Smooth muscle cell (in vitro differentiated cells): ENCODE measurements around the gene FARP2. TPM values are rescaled to one million over a fixed set of nuclear protein-coding genes. Genes with fewer than 3 reads are reported as not detected.

Experiments
- DNase-seq: peaks from one replicate; lab custom pipeline; 2025; ENCODE audit not compliant: unreplicated experiment; lab: John Stamatoyannopoulos, UW
- H2AFZ ChIP-seq: fragments of 200-600 bp; sonication (generic); 2 replicates; pipeline ENCODE4 v1.6.0; 2016; ENCODE audit warnings: antibody characterized with exemption, low read depth, mild to moderate bottlenecking
- H3F3A ChIP-seq: fragments of 200-600 bp; sonication (generic); 2 replicates; pipeline ENCODE4 v1.6.0; 2017; ENCODE audit warnings: antibody characterized with exemption, low read depth
- H3K27ac ChIP-seq: fragments of 200-600 bp; sonication (generic); 2 replicates; pipeline ENCODE4 v1.5.1; 2016; ENCODE audit warnings: low read depth, mild to moderate bottlenecking
- H3K27me3 ChIP-seq: fragments of 200-600 bp; sonication (generic); 2 replicates; pipeline ENCODE4 v1.6.1; 2016; ENCODE audit warnings: low read depth, mild to moderate bottlenecking
- H3K36me3 ChIP-seq: fragments of 200-600 bp; sonication (generic); 2 replicates; pipeline ENCODE4 v1.5.1; 2016; ENCODE audit warnings: low read depth
- H3K4me1 ChIP-seq: fragments of 200-600 bp; sonication (generic); 2 replicates; pipeline ENCODE4 v1.5.1; 2016; ENCODE audit warnings: low read depth
- H3K4me2 ChIP-seq: fragments of 200-600 bp; sonication (generic); 2 replicates; pipeline ENCODE4 v1.6.0; 2016; ENCODE audit warnings: mild to moderate bottlenecking
- H3K4me3 ChIP-seq: fragments of 200-600 bp; sonication (generic); 2 replicates; pipeline ENCODE4 v1.5.1; 2016; ENCODE audit warnings: mild to moderate bottlenecking
- H3K79me2 ChIP-seq: fragments of 200-600 bp; sonication (generic); 2 replicates; pipeline ENCODE4 v1.6.0; 2016; ENCODE audit warnings: low read depth, mild to moderate bottlenecking
- H3K9ac ChIP-seq: fragments of 200-600 bp; sonication (generic); 2 replicates; pipeline ENCODE4 v1.6.0; 2016; ENCODE audit warnings: low read depth
- H3K9me3 ChIP-seq: fragments of 200-600 bp; sonication (generic); replicated peaks from 2 replicates; pipeline ENCODE4 v1.5.1; 2016; ENCODE audit warnings: low read depth
- H4K20me1 ChIP-seq: fragments of 200-600 bp; sonication (generic); 2 replicates; pipeline ENCODE4 v1.6.0; 2016; ENCODE audit warnings: low read depth
- WGBS: methylation state at CpG from one replicate; pipeline ENCODE4 v1.1.7; 2016; ENCODE audit warnings: low lambda C conversion rate; 5-methylcytosine and 5-hydroxymethylcytosine counted together
- polyA plus RNA-seq: library from polyadenylated mRNA; unstranded; fragments of >200 nt; fragmentation: Nextera tagmentation; extraction: Ambion mirVana; gene quantifications from 2 replicates; pipeline ENCODE4 v1.2.1, GENCODE V29; 2016
- total RNA-seq: library from RNA; depleted of rRNA; stranded (reverse); fragments of >200 nt; gene quantifications from 2 replicates; pipeline ENCODE4 v1.2.3, GENCODE V29; 2014
- TF ChIP-seq, protein P1 (sequence below): fragments of 200-600 bp; sonication (generic); IDR thresholded peaks from 2 replicates; pipeline ENCODE4 v1.5.1; 2017; ENCODE audit warnings: borderline replicate concordance, mild to moderate bottlenecking, antibody characterized with exemption; ENCODE audit not compliant: insufficient read depth, poor library complexity, severe bottlenecking

FARP2 gene
- total and polyA plus RNA-seq, 2 experiments from 2014 or later: 15.9 to 27.4 TPM

DNA sequence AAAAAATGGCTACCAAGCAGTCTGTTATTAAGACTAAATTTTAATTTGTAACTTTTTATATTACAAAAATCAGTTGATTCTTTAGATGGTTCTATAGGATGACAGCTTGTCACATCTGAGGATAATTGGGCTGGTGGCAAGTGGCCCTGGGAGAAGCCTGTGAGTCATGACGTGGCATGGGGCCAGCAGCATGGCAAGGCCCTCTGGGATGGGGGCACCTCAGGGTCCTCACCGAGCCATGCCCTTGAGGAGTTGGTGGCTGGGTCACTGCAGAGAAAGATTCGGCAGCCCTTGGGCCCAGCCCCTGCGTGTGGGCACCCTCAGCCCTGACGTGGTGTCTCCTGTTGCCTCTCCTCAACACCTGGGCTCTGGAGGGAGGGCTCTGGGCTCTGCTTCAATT is 102.6 kb downstream of the FARP2 start:
- H3F3A ChIP-seq: no peaks in the 10 kb centered on the region
- no peaks in the 10 kb centered on the region for H3K79me2 ChIP-seq
- H3K36me3 ChIP-seq: no peaks in the 10 kb centered on the region
- H3K4me2 ChIP-seq: no peak overlapping the region
- H2AFZ ChIP-seq: no peak overlapping the region
- H3K9me3 ChIP-seq: no peaks in the 10 kb centered on the region
- H3K4me1 ChIP-seq: no peaks in the 10 kb centered on the region
- no peaks in the 10 kb centered on the region for H3K27me3 ChIP-seq
- no peak overlapping the region for H3K4me3 ChIP-seq
- no peak overlapping the region for H3K9ac ChIP-seq
- no peaks in the 10 kb centered on the region for H4K20me1 ChIP-seq
- no peak overlapping the region for H3K27ac ChIP-seq
- TF ChIP-seq, protein P1, sequence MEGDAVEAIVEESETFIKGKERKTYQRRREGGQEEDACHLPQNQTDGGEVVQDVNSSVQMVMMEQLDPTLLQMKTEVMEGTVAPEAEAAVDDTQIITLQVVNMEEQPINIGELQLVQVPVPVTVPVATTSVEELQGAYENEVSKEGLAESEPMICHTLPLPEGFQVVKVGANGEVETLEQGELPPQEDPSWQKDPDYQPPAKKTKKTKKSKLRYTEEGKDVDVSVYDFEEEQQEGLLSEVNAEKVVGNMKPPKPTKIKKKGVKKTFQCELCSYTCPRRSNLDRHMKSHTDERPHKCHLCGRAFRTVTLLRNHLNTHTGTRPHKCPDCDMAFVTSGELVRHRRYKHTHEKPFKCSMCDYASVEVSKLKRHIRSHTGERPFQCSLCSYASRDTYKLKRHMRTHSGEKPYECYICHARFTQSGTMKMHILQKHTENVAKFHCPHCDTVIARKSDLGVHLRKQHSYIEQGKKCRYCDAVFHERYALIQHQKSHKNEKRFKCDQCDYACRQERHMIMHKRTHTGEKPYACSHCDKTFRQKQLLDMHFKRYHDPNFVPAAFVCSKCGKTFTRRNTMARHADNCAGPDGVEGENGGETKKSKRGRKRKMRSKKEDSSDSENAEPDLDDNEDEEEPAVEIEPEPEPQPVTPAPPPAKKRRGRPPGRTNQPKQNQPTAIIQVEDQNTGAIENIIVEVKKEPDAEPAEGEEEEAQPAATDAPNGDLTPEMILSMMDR: no peak
- DNase-seq: no peak
- 97% methylated on average over 5 of the region's 5 CpGs for WGBS

DNA sequence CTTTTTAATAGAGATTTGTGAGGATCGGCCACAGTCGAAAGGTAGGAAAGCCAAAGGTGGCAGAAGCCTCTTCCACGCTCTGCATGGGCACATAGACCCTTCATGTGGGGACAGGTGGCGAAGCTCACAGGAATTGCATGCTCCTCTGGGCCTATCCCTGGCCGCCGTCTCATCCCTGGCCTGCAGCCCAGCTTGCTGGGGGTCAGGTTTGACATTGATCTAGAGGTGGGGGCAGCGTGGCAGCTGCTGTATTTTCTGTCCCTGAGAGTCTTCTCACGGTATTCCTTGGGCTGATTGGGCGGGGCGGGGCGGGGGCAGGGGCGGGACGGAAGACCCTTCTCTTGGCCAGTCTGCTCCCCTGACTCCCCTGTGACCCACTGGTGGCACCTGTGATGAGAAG is 103.4 kb downstream of the FARP2 start:
- Histone ChIP-seq H3K4me1 (no peaks in the 10 kb centered on the region), H2AFZ (no peak overlapping the region), H3K9ac (no peak overlapping the region), H3K27me3 (no peaks in the 10 kb centered on the region), H3K79me2 (no peaks in the 10 kb centered on the region), H3F3A (no peaks in the 10 kb centered on the region), H3K4me2 (no peak overlapping the region), H4K20me1 (no peaks in the 10 kb centered on the region), H3K9me3 (no peaks in the 10 kb centered on the region), H3K36me3 (no peaks in the 10 kb centered on the region), H3K27ac (no peak overlapping the region), H3K4me3 (no peak overlapping the region)
- WGBS: 98% methylated on average over 8 of the region's 13 CpGs
- TF ChIP-seq, protein P1: no peak
- DNase-seq: no peak

DNA sequence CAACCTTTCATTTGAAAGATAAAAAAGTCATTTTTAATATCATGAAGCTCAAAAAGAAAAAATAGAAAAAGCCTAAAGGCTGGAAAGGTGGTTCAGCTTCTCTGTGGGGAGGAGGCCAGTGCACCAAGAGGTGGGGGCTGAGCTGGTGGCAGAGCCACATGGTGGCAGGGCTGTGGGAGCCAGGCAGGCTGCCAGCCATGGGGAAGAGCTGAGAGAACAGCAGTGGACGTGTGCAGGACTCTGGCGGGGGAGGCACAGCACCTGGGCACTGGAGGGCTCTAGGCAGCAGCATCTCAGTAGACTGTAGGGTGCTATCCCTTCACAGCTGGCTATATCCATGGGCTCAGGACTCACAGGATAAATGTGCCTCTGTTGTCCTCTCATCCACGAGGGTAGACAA is 104.5 kb downstream of the FARP2 start:
- H4K20me1 ChIP-seq: no peaks in the 10 kb centered on the region
- H3F3A ChIP-seq: no peaks in the 10 kb centered on the region
- TF ChIP-seq, protein P1: no peak
- 91% methylated on average over 3 of the region's 3 CpGs for WGBS
- no peaks in the 10 kb centered on the region for H3K4me1 ChIP-seq
- H3K4me3 ChIP-seq: no peak overlapping the region
- H3K27ac ChIP-seq: no peak overlapping the region
- DNase-seq: no peak
- H3K9ac ChIP-seq: no peak overlapping the region
- H3K79me2 ChIP-seq: no peaks in the 10 kb centered on the region
- H3K4me2 ChIP-seq: no peak overlapping the region
- H3K27me3 ChIP-seq: no peaks in the 10 kb centered on the region
- no peak overlapping the region for H2AFZ ChIP-seq
- no peaks in the 10 kb centered on the region for H3K9me3 ChIP-seq
- H3K36me3 ChIP-seq: no peaks in the 10 kb centered on the region

DNA sequence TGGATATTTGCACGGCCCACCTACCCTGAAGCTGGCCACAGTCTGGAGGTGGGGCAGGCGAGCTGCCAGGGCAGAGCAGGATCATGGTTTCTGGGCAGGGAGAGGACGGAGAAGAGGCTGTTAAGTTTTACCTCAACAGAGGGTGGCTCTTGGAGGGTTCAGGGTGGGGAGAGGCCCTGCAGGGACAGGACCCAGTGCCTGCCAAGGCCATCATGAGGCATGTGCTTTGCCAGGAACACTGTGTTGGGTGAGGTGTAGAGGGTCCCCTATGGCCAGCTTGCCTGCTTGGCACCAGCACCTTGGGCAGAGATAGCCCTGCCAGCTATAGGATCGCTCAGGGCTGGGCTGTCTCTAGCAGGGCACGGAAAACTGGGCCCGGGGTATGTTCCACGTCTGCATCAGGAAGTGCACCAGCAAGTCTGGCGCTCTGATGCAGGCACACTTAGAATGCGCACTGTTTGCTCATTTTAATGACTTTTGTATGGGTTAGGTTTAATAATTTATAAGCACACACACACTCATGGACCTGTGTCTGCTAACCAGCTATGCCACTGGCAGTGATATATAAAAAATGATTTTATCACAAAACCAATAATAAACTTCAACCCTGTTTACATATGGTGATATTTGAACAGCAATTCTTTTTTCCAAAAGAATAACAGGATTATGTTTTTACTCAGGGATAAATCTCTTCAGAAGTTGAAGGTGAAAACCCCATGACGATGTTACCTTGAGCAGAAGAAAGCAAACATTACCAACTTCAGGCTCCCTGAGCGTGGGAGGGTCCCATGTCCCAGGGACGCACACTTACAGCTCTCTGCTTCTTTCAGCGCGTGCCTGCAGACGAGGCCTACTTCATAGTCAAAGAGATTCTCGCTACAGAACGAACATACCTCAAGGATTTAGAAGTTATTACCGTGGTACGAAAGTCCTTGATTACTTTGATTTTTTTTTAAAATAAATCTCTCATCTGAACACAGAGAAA is 105.9 kb downstream of the FARP2 start:
- H2AFZ ChIP-seq: no peak overlapping the region
- H3K9ac ChIP-seq: no peak overlapping the region
- H3K36me3 ChIP-seq: no peaks in the 10 kb centered on the region
- H3K4me1 ChIP-seq: no peaks in the 10 kb centered on the region
- no peak overlapping the region for H3K4me3 ChIP-seq
- no peaks in the 10 kb centered on the region for H3K79me2 ChIP-seq
- DNase-seq: no peak
- H3K27me3 ChIP-seq: no peaks in the 10 kb centered on the region
- TF ChIP-seq, protein P1: no peak
- 97% methylated on average over 19 of the region's 19 CpGs for WGBS
- no peak overlapping the region for H3K27ac ChIP-seq
- no peaks in the 10 kb centered on the region for H3K9me3 ChIP-seq
- H3F3A ChIP-seq: no peaks in the 10 kb centered on the region
- H4K20me1 ChIP-seq: no peaks in the 10 kb centered on the region
- no peak overlapping the region for H3K4me2 ChIP-seq
